PC-3 (cell line): ENCODE results near the gene WDR55.
"Not testable (repeated sequence)": the region's sequence is repeated elsewhere in the genome, so short reads cannot be mapped to it uniquely, and the experiment has no call there.

Experiments used
- EZH2 ChIP-seq: fragments of 300-600 bp; sonication (generic); IDR thresholded peaks from one replicate; pipeline ENCODE4 v1.6.1; 2017; ENCODE audit warnings: antibody characterized with exemption, mild to moderate bottlenecking, low read length; ENCODE audit not compliant: unreplicated experiment
- TF ChIP-seq, protein P1 (sequence below): fragments of 300-600 bp; sonication (generic); conservative IDR thresholded peaks from 2 replicates; pipeline ENCODE4 v1.5.1; 2017; ENCODE audit warnings: antibody characterized with exemption, low read depth, mild to moderate bottlenecking, low read length

DNA sequence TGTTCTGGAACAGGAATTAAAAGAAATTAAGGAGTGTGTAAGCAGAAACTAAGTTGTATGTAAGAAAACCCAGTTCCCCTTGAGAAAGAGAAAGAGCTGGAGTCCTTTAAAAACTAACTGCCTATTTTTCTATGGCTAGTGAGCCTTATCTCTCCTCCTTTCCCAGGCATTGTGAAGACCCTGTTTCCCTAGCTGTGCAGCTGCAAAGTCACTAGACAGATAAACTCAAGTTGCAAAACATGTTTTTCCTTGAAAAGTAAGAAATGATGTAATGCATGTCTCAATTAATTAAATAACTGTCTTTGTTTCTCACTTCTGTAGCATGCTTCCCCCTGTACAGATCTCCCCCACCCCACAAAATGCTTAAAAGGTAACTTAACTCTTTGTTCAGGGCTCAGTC is 41.6 kb upstream of the WDR55 start:
- not testable (repeated sequence) for TF ChIP-seq EZH2
- TF ChIP-seq, protein P1, sequence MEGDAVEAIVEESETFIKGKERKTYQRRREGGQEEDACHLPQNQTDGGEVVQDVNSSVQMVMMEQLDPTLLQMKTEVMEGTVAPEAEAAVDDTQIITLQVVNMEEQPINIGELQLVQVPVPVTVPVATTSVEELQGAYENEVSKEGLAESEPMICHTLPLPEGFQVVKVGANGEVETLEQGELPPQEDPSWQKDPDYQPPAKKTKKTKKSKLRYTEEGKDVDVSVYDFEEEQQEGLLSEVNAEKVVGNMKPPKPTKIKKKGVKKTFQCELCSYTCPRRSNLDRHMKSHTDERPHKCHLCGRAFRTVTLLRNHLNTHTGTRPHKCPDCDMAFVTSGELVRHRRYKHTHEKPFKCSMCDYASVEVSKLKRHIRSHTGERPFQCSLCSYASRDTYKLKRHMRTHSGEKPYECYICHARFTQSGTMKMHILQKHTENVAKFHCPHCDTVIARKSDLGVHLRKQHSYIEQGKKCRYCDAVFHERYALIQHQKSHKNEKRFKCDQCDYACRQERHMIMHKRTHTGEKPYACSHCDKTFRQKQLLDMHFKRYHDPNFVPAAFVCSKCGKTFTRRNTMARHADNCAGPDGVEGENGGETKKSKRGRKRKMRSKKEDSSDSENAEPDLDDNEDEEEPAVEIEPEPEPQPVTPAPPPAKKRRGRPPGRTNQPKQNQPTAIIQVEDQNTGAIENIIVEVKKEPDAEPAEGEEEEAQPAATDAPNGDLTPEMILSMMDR: not testable (repeated sequence)
